Measurements from ENCODE around the gene ATP10A. TPM values are rescaled to one million over a fixed set of nuclear protein-coding genes. Genes with fewer than 3 reads are reported as not detected.

The ATP10A gene
- total RNA-seq, 1 experiment from 2014 or later: 2.1 TPM

GRCh38 chr15:25803541-25803940 is 59.6 kb downstream of the ATP10A start (continued):
- TF ChIP-seq ARID4B (CRISPR knock-in tag; IDR thresholded peaks at IDR 0.05; ENCODE audit: borderline replicate concordance): no peak
- TF ChIP-seq ZBTB43 (CRISPR knock-in tag; IDR thresholded peaks at IDR 0.05): no peak
- TF ChIP-seq IRF2 (CRISPR knock-in tag; IDR thresholded peaks at IDR 0.05; ENCODE audit: borderline replicate concordance, low read depth): no peak
- TF ChIP-seq TEAD1 (CRISPR knock-in tag; IDR thresholded peaks at IDR 0.05): no peak
- TF ChIP-seq ZNF232 (CRISPR knock-in tag; IDR thresholded peaks at IDR 0.05): no peak

- DNase-seq (ENCODE audit: low spot score): no peak
- CTCF ChIA-PET: no interaction called here
- Mint-ChIP-seq H3K36me3 (no peaks in the 10 kb centered on the region), H3K4me3 (no peak overlapping the region), H3K4me1 (peaks cover 23% of the 10 kb centered on the region), H3K27ac (no peak overlapping the region), H3K9me3 (no peaks in the 10 kb centered on the region), H3K27me3 (ENCODE audit: low read depth) (no peaks in the 10 kb centered on the region)
- no peak for ATAC-seq
- POLR2A ChIA-PET: no interaction called here
- TF ChIP-seq TCF7 (CRISPR knock-in tag; IDR thresholded peaks at IDR 0.05; ENCODE audit: low read depth) (no peak), ETV6 (CRISPR knock-in tag; IDR thresholded peaks at IDR 0.05) (no peak), TEAD1 (CRISPR knock-in tag; IDR thresholded peaks at IDR 0.05) (no peak), ZNF396 (CRISPR knock-in tag; IDR thresholded peaks at IDR 0.05; ENCODE audit: borderline replicate concordance) (no peak), ZNF423 (CRISPR knock-in tag; IDR thresholded peaks at IDR 0.05) (no peak), HMGXB4 (CRISPR knock-in tag; IDR thresholded peaks at IDR 0.05) (no peak), E2F5 (CRISPR knock-in tag; IDR thresholded peaks at IDR 0.05) (no peak), JUN (CRISPR knock-in tag; IDR thresholded peaks at IDR 0.05) (no peak), ZNF532 (CRISPR knock-in tag; IDR thresholded peaks at IDR 0.05; ENCODE audit: borderline replicate concordance) (no peak), NFATC4 (CRISPR knock-in tag; IDR thresholded peaks at IDR 0.05) (no peak), ZNF425 (CRISPR knock-in tag; conservative IDR thresholded peaks at IDR 0.05) (no peak), TP53 (CRISPR knock-in tag; IDR thresholded peaks at IDR 0.05) (no peak), ATF2 (CRISPR knock-in tag; IDR thresholded peaks at IDR 0.05; ENCODE audit: borderline replicate concordance, low read depth) (no peak), MLX (CRISPR knock-in tag; IDR thresholded peaks at IDR 0.05) (no peak)
Measured at GRCh38 chr15:25803036-25803435, 60.1 kb downstream of the ATP10A start.

All from WTC11 (cell line).